CD14-positive monocyte (primary cell): ENCODE measurements around the gene LYRM1. TPM values are rescaled to one million over a fixed set of nuclear protein-coding genes. Genes with fewer than 3 reads are reported as not detected.

Experiments used
- DNase-seq, 3 donors: peaks; one replicate each; pipeline ENCODE4 v3.0.0-alpha.2; 2011 to 2022
- H2AFZ ChIP-seq: 2 replicates; pipeline ENCODE4 v1.6.0; 2012; ENCODE audit warnings: mild to moderate bottlenecking, low read depth, low read length, inconsistent platforms; ENCODE audit not compliant: insufficient read depth, poor library complexity, severe bottlenecking
- H3K27ac ChIP-seq, 2 donors: 1 replicate in 1 of 2; 2 replicates in 1 of 2; pipeline ENCODE4 v1.5.1; 2012 to 2013; ENCODE audit warnings: low read length in 2 of 2, control low read depth in 1 of 2, inconsistent platforms in 1 of 2, low read depth in 1 of 2, mild to moderate bottlenecking in 1 of 2
- H3K27me3 ChIP-seq, 2 donors: one replicate each; pipeline versions ENCODE4 v1.6.0 to v1.6.1; 2011 to 2013; ENCODE audit warnings: low read length in 2 of 2; ENCODE audit not compliant: control insufficient read depth in 2 of 2, insufficient read depth in 2 of 2
- H3K36me3 ChIP-seq, 2 donors: replicated peaks in 1 of 2; 1 replicate in 1 of 2; 2 replicates in 1 of 2; pipeline versions ENCODE4 v1.5.1 to v1.6.1; 2012 to 2013; ENCODE audit warnings: low read length in 2 of 2, control low read depth in 1 of 2, inconsistent platforms in 1 of 2, mild to moderate bottlenecking in 1 of 2; ENCODE audit not compliant: insufficient read depth in 2 of 2, control insufficient read depth in 1 of 2
- H3K4me1 ChIP-seq, 2 donors: 1 replicate in 1 of 2; 2 replicates in 1 of 2; pipeline versions ENCODE4 v1.5.1 to v1.6.1; 2012 to 2013; ENCODE audit warnings: low read length in 2 of 2, control low read depth in 1 of 2, inconsistent platforms in 1 of 2, mild to moderate bottlenecking in 1 of 2, moderate library complexity in 1 of 2; ENCODE audit not compliant: insufficient read depth in 2 of 2, control insufficient read depth in 1 of 2
- H3K4me2 ChIP-seq: replicated peaks from 2 replicates; pipeline ENCODE3; 2012; ENCODE audit warnings: low read length, moderate library complexity, mild to moderate bottlenecking; ENCODE audit not compliant: poor library complexity, severe bottlenecking; ENCODE audit errors: extremely low read depth
- H3K4me3 ChIP-seq, 3 experiments: fragments of 200-600 bp in 1 of 3; sonication (generic) in 1 of 3; replicated peaks in 1 of 3; 1 replicate in 2 of 3; 2 replicates in 1 of 3; pipeline ENCODE4 v1.5.1; 2011 to 2013; ENCODE audit warnings: low read length in 3 of 3, mild to moderate bottlenecking in 3 of 3, control low read depth in 2 of 3, low read depth in 2 of 3, inconsistent platforms in 1 of 3, moderate library complexity in 1 of 3
- H3K79me2 ChIP-seq: 2 replicates; pipeline ENCODE4 v1.6.0; 2012; ENCODE audit warnings: mild to moderate bottlenecking, control low read depth, inconsistent platforms, low read length, moderate library complexity; ENCODE audit not compliant: insufficient read depth
- H3K9ac ChIP-seq: 2 replicates; pipeline ENCODE4 v1.6.0; 2017; ENCODE audit warnings: low read length, mild to moderate bottlenecking; ENCODE audit not compliant: insufficient read depth, poor library complexity, severe bottlenecking
- H3K9me3 ChIP-seq, 2 donors: replicated peaks in 1 of 2; 1 replicate in 1 of 2; 2 replicates in 1 of 2; pipeline versions ENCODE4 v1.5.1 to v1.6.1; 2012 to 2013; ENCODE audit warnings: low read length in 2 of 2, control low read depth in 1 of 2; ENCODE audit not compliant: control insufficient read depth in 1 of 2, insufficient read depth in 1 of 2
- H4K20me1 ChIP-seq: 2 replicates; pipeline ENCODE4 v1.6.0; 2012; ENCODE audit warnings: mild to moderate bottlenecking, low read length, control low read depth, moderate library complexity; ENCODE audit not compliant: insufficient read depth
- H3K27ac Mint-ChIP-seq, 7 donors: one replicate each; pipeline ENCODE4 v1.8.0; 2020; ENCODE audit warnings: mild to moderate bottlenecking in 7 of 7, mixed read lengths in 7 of 7, moderate library complexity in 6 of 7, inconsistent platforms in 2 of 7
- H3K27me3 Mint-ChIP-seq, 3 donors: one replicate each; pipeline ENCODE4 v1.8.0; 2021 to 2022; ENCODE audit warnings: low read depth in 3 of 3, mild to moderate bottlenecking in 3 of 3, mixed read lengths in 3 of 3, moderate library complexity in 3 of 3, inconsistent platforms in 1 of 3
- H3K36me3 Mint-ChIP-seq, 2 donors: one replicate each; pipeline ENCODE4 v1.8.0; 2020; ENCODE audit warnings: mixed read lengths in 2 of 2, inconsistent platforms in 1 of 2, mild to moderate bottlenecking in 1 of 2
- H3K4me1 Mint-ChIP-seq: one replicate; pipeline ENCODE4 v1.8.0; 2020; ENCODE audit warnings: mild to moderate bottlenecking, mixed read lengths
- H3K4me3 Mint-ChIP-seq, 2 donors: one replicate each; pipeline ENCODE4 v1.8.0; 2020; ENCODE audit warnings: mild to moderate bottlenecking in 2 of 2, mixed read lengths in 2 of 2, moderate library complexity in 1 of 2
- H3K9me3 Mint-ChIP-seq, 7 donors: one replicate each; pipeline ENCODE4 v1.8.0; 2020 to 2022; ENCODE audit warnings: mixed read lengths in 7 of 7, mild to moderate bottlenecking in 6 of 7, moderate library complexity in 6 of 7, inconsistent platforms in 2 of 7
- CTCF ChIP-seq: fragments of 200-600 bp; IDR thresholded peaks from one replicate; pipeline ENCODE4 v1.8.0; 2022; ENCODE audit warnings: antibody characterized with exemption, mild to moderate bottlenecking
- WGBS: methylation state at CpG from one replicate; pipeline ENCODE4 v1.1.5; 2013; ENCODE audit warnings: missing lambda C conversion rate; ENCODE audit not compliant: insufficient coverage; 5-methylcytosine and 5-hydroxymethylcytosine counted together
- intact Hi-C, 2 donors: fragments of 100-400 bp; cut with micrococcal nuclease; formaldehyde crosslinking; loops; one replicate each; pipeline versions ENCODE4 v1.15.0 to v1.15.1; 2023
- polyA plus RNA-seq, 3 donors: library from polyadenylated mRNA; depleted of rRNA in 1 of 3; unstranded in 2 of 3; stranded (reverse) in 1 of 3; fragments of 300-500 nt in 2 of 3; fragments of >200 nt in 1 of 3; fragmentation: Illumina TruSeq in 2 of 3; gene quantifications; 1 replicate in 2 of 3; 2 replicates in 1 of 3; pipeline ENCODE4 v1.2.3, GENCODE V29; 2012 to 2021

Gene LYRM1
- polyA plus RNA-seq, 3 donors: 14.8 to 29.5 (median 25.5) TPM

- H3K79me2 ChIP-seq: peaks cover 40% of the 10 kb centered on the region
- peak overlapping the region in 1 of 2 donors; percentile 41 for H3K27ac ChIP-seq
- Mint-ChIP-seq H3K4me1 (peaks cover 37% of the 10 kb centered on the region), H3K36me3 (peaks cover 26 to 34% of the 10 kb centered on the region in 2 donors), H3K9me3 (no peaks in the 10 kb centered on the region), H3K27ac (peak overlapping the region in 6 of 7 donors; percentile 4 to 70 (median 38)), H3K4me3 (no peak overlapping the region), H3K27me3 (no peaks in the 10 kb centered on the region)
- H3K9me3 ChIP-seq: no peaks in the 10 kb centered on the region
- H3K4me2 ChIP-seq: no peak overlapping the region
- no peaks in the 10 kb centered on the region for H3K27me3 ChIP-seq
- WGBS: no CpG with 5 or more reads among the region's 6 CpGs
- DNase-seq: no peak
- no peak for TF ChIP-seq CTCF
- peaks cover 16 to 27% of the 10 kb centered on the region in 2 donors for H3K4me1 ChIP-seq
- H2AFZ ChIP-seq: no peak overlapping the region
- peaks cover 41% of the 10 kb centered on the region for H4K20me1 ChIP-seq
- no peak overlapping the region for H3K4me3 ChIP-seq
- H3K9ac ChIP-seq: no peak overlapping the region
- intact Hi-C loops: no loop called here
- H3K36me3 ChIP-seq: peaks cover 0 to 6% of the 10 kb centered on the region in 2 donors
These were observed 19.1 kb upstream of the LYRM1 start for GRCh38 chr16:20881503-20881878.

- Histone ChIP-seq H3K27me3 (no peaks in the 10 kb centered on the region), H3K36me3 (peaks cover 0 to 6% of the 10 kb centered on the region in 2 donors), H3K79me2 (peaks cover 26% of the 10 kb centered on the region), H3K4me1 (peaks cover 16 to 25% of the 10 kb centered on the region in 2 donors), H3K4me2 (no peak overlapping the region), H4K20me1 (peaks cover 25% of the 10 kb centered on the region), H3K4me3 (no peak overlapping the region), H2AFZ (no peak overlapping the region), H3K27ac (no peak overlapping the region), H3K9me3 (no peaks in the 10 kb centered on the region), H3K9ac (no peak overlapping the region)
- Mint-ChIP-seq H3K9me3 (no peaks in the 10 kb centered on the region), H3K27me3 (no peaks in the 10 kb centered on the region), H3K27ac (peak overlapping the region in 2 of 7 donors; percentile 1 to 19), H3K4me3 (no peak overlapping the region), H3K4me1 (peaks cover 33% of the 10 kb centered on the region), H3K36me3 (peaks cover 18 to 22% of the 10 kb centered on the region in 2 donors)
- WGBS: 100% methylated on average over 2 of the region's 5 CpGs
- TF ChIP-seq CTCF: no peak
- no peak for DNase-seq
- intact Hi-C loops: no loop called here
These were observed 16.9 kb upstream of the LYRM1 start for GRCh38 chr16:20883554-20884239.
